Measurements from ENCODE around the gene ZNF500.

Gene ZNF500

DNA sequence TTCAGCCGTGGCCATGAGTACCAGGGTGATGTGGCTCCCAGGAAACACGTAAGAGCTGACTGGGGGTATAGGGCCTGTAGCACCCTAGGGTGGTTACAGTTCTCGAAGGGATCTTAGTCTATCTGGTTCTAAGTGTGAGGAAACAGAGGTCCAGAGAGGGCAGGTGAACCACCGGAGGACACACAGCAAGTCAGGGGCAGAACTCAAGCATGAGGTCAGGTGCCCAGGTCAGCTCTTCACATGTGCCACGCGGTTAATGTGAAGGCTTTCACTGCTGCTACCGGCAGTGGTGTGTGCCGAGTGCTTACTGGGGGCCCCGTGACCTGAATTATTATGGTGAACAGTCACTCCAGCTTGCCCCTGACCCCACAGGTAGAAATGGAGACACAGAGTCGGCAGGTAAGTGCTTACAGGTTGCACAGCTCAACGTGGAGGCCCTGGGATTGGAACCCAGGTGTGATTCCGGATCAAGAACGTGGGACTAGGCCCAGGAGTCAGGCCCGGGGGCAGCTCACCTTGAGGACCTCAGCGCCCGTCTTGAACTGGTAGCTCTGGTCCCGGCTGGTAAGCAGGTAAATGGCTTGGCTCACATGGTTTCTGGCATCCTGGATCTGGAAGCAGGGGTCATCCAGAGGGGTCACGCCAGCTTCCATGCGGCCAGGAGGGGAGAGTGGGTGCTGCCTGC lies 32.4 kb upstream of the ZNF500 start:
- H3K36me3 ChIP-seq = peaks cover 60% of the 10 kb centered on the region
- H3K27ac ChIP-seq = no peak overlapping the region
- H3K4me3 ChIP-seq (ENCODE audit: low read depth in 1 of 2, low read length in 1 of 2) = no peak overlapping the region
- H3K4me1 ChIP-seq (ENCODE audit: control insufficient read depth in 1 of 2, insufficient read depth in 1 of 2, low read depth in 1 of 2, low read length in 1 of 2) = peaks cover 33 to 37% of the 10 kb centered on the region in 2 experiments
- TF ChIP-seq, protein P1, sequence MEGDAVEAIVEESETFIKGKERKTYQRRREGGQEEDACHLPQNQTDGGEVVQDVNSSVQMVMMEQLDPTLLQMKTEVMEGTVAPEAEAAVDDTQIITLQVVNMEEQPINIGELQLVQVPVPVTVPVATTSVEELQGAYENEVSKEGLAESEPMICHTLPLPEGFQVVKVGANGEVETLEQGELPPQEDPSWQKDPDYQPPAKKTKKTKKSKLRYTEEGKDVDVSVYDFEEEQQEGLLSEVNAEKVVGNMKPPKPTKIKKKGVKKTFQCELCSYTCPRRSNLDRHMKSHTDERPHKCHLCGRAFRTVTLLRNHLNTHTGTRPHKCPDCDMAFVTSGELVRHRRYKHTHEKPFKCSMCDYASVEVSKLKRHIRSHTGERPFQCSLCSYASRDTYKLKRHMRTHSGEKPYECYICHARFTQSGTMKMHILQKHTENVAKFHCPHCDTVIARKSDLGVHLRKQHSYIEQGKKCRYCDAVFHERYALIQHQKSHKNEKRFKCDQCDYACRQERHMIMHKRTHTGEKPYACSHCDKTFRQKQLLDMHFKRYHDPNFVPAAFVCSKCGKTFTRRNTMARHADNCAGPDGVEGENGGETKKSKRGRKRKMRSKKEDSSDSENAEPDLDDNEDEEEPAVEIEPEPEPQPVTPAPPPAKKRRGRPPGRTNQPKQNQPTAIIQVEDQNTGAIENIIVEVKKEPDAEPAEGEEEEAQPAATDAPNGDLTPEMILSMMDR (IDR thresholded peaks at IDR 0.05) = no peak
- no peaks in the 10 kb centered on the region for H3K27me3 ChIP-seq
- H3K9me3 ChIP-seq = no peaks in the 10 kb centered on the region

DNA sequence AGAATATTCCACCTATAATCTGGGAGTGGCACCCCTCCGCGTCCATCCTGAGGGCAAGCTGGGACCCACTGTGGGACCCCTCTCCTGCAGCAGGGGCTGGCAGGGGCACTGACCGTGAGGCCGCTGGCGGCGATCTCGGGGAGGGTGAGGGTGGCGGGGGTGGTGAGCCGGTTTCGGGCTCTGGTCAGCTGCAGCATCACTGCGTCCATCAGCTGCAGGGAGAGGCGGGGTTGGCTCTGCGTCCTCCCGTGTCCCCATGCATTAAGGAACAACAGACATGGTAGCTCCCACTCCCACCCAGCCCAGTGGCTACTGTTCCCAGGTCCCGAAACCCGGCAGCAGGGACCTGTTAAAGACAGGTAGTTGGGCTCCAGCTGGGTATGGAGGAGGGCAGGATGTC lies 31.5 kb upstream of the ZNF500 start:
- Histone ChIP-seq H3K4me1 (ENCODE audit: control insufficient read depth in 1 of 2, insufficient read depth in 1 of 2, low read depth in 1 of 2, low read length in 1 of 2) (peaks cover 28% of the 10 kb centered on the region in 2 experiments), H3K27ac (no peak overlapping the region), H3K9me3 (no peaks in the 10 kb centered on the region), H3K36me3 (peaks cover 54% of the 10 kb centered on the region), H3K4me3 (ENCODE audit: low read depth in 1 of 2, low read length in 1 of 2) (no peak overlapping the region), H3K27me3 (no peaks in the 10 kb centered on the region)
- TF ChIP-seq, protein P1 (IDR thresholded peaks at IDR 0.05) = no peak

DNA sequence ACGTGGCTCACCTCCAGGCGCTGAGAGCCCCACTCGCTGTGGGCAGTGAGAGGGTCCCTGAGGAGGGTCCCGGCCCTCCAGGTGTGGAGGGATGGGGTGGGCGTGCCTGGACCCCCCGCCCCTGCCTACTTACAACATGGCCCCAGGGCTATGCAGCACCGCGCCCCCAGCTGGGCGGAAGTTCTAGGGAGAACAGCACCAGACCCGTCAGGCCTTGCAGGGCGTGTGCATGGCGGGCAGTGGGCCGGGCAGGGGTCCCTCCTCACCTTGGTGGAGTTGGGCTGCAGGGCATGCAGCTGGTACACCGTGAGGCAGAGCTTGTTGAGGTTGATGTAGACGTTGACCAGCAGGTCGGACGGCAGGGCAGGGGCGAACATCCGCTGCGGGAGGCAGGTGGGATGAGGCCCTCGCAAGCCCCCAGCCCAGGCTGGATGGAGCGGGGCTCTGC lies 30.9 kb upstream of the ZNF500 start:
- TF ChIP-seq, protein P1 (IDR thresholded peaks at IDR 0.05) = no peak
- Histone ChIP-seq H3K4me3 (ENCODE audit: low read depth in 1 of 2, low read length in 1 of 2) (no peak overlapping the region), H3K9me3 (no peaks in the 10 kb centered on the region), H3K36me3 (peaks cover 54% of the 10 kb centered on the region), H3K27ac (no peak overlapping the region), H3K4me1 (ENCODE audit: control insufficient read depth in 1 of 2, insufficient read depth in 1 of 2, low read depth in 1 of 2, low read length in 1 of 2) (peaks cover 21 to 22% of the 10 kb centered on the region in 2 experiments), H3K27me3 (no peaks in the 10 kb centered on the region)

DNA sequence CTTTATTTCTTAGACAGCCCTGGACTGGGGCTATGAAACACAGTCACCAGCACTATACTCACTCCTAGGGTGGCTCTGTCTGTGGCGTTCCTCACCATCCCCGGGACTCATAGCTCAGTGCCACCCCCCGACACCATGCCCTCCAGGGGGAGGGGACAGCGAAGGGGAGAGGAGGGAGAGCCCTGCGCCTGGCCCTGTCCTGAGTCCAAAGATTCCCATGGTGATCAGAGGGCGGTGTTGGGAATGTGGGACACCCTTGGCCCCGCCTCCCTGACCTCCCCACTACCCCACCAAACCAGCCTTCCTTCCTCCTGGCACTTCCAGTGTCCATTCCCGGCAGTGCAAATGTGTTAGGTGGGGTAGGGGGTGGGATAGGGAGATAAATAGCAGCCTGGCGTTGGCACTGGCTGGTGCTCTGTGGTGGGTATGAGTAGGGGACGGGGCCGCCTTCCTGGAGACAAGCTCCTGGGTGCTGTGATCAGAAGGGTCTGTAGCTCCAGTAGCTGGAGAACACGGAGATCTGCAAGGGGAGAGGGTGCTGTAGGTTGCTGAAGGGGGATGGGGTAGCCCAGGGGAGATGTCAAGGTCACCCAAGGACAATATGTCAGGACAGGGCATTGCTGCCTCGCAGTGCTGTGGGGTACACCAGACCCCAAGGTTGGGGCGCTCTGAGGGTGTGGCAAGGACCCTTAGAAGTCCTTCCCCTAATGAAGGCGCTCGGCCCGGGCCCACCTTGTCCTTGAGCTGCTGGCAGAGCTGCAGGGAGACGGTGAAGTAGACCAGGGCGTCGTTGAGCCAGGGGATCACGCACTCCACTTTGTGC lies 30.2 kb upstream of the ZNF500 start:
- TF ChIP-seq, protein P1 (IDR thresholded peaks at IDR 0.05) = no peak

DNA sequence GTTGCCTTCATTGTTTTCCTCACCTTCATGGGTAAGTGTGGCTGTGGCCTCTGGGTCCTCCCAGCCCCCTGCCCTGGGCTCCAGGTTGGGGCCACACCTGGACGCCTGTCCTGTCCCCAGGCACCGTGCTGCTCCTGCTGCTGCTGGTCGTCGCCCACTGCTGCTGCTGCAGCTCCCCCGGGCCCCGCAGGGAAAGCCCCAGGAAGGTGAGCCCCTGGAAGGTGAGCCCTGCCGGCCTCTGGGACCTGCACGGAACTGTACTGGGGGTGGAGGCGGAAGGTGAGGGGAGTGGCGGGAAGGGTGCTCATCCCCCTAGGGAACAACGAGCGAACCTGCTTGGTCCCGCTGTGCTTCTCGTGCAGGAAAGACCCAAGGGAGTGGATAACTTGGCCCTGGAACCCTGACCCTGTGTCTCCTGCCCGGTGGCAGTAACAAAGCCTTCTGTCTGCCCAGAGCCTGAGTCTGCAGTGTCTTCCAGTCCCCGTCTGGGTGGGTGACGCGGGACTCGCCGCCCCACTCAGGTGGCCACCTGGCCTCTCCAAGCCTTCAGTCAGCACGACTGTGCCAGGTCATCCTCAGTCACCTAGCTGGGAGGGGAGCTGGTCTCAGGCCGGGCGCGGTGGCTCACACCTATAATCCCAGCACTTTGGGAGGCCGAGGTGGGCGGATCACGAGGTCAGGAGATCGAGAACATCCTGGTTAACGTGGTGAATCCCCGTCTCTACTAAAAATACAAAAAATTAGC lies 29.0 kb upstream of the ZNF500 start:
- Histone ChIP-seq H3K27ac (no peak overlapping the region), H3K36me3 (peaks cover 54% of the 10 kb centered on the region)

More for the DNA sequence above, 30.2 kb upstream of the ZNF500 start:
- no peak overlapping the region for H3K27ac ChIP-seq
- H3K4me1 ChIP-seq (ENCODE audit: control insufficient read depth in 1 of 2, insufficient read depth in 1 of 2, low read depth in 1 of 2, low read length in 1 of 2) = peaks cover 21 to 22% of the 10 kb centered on the region in 2 experiments
- H3K4me3 ChIP-seq (ENCODE audit: low read depth in 1 of 2, low read length in 1 of 2) = no peak overlapping the region
- H3K9me3 ChIP-seq = no peaks in the 10 kb centered on the region
- no peaks in the 10 kb centered on the region for H3K27me3 ChIP-seq
- H3K36me3 ChIP-seq = peaks cover 54% of the 10 kb centered on the region

More for the DNA sequence above, 29.0 kb upstream of the ZNF500 start:
- no peaks in the 10 kb centered on the region for H3K27me3 ChIP-seq
- no peaks in the 10 kb centered on the region for H3K9me3 ChIP-seq
- H3K4me1 ChIP-seq (ENCODE audit: control insufficient read depth in 1 of 2, insufficient read depth in 1 of 2, low read depth in 1 of 2, low read length in 1 of 2) = peaks cover 10 to 13% of the 10 kb centered on the region in 2 experiments
- TF ChIP-seq, protein P1 (IDR thresholded peaks at IDR 0.05) = no peak
- no peak overlapping the region for H3K4me3 ChIP-seq (ENCODE audit: low read depth in 1 of 2, low read length in 1 of 2)

All from neutrophil (primary cell).